SKM-1 (cell line): ENCODE data around the gene MSN.

Experiments used
- DNase-seq: peaks from one replicate; lab custom pipeline; 2025; ENCODE audit not compliant: unreplicated experiment; lab: John Stamatoyannopoulos, UW

MSN gene

GRCh38 chrX:65673857-65674203 lies 6.4 kb downstream of the MSN start:
- no peak for DNase-seq

DNA sequence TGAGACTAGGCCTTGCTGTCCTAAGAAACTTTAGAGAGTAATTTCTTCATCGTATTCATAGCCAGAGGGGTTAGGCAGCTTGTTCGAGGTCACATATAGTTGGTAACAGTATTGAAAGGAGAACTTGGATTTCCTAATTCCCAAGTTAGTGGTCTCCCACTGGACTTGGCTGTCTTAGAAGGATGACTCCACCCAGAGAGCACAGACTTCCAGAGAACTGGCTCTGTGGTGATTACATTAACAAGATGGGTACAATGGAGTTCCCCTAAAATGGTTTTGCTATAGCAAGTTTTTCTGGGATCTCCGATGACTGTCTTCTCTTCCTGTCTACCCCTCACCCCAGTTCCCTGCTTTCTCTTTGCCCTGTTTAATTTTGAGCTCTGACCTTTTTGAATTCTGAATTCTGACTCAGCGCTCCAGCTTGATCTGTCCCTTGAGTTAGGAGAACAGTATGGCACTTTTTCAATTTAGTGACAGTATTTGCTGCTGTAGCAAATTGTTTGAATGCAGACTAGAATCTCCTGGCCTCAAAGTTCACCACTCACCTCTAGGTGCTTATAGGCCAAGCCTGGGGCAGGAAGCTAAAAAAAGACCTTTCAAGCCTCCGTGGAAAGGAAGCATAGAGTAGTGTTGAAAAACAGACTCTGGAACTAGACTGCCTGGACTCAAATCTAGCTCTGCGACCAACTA lies 6.9 kb downstream of the MSN start:
- no peak for DNase-seq

DNA sequence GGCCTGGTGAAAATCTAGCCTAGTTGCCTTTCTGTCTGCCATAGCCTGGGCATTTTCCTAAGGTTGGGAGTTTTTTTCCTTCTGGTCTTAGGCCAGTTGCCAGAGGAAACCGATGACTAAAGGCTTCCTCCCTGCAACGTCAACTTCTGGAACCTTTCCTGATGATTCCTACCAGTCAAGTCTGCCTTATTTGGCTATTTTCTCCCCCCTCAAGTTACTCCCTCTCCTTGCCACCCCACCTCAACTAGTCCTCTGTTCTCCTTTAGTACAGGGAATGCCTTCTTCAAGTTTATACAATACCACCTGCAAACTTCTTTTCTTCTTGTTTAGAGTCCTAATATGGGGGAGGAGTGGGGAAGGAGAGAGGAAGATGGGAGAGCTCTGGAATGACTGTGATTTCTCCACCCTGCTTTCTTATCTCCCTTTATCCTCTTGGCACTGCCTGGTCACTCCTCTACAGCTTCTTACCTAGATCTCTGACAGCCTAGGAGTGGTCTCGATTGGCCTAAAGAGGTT lies 10.6 kb downstream of the MSN start:
- no peak for DNase-seq

DNA sequence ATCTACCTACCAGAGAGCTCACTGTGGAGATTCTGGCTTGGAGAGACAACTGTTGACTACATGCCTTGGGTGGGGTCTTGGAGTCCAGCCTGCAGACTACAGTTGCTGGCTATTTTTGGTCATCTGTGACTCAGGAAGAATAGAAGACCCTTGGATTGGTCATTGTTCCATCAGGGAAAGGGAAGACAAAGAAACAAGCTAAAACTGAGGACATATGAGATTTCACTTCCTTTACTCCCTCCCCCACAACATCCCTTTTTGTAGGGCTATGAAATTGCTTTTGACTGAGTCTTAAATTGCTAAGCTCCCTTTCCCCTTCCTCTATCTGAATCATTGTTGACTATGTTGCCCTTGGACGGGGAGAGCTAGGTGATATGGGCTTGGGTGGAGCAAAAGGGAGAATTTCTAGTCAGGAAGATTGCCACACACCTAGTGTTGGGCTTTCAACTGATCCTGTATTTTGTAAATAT lies 11.7 kb downstream of the MSN start:
- peak; percentile 5 for DNase-seq

- no peak for DNase-seq
Measured at GRCh38 chrX:65681810-65682209, 14.4 kb downstream of the MSN start.

GRCh38 chrX:65685112-65685511 lies 17.7 kb downstream of the MSN start:
- DNase-seq, result no peak

- DNase-seq, result no peak
Measured at GRCh38 chrX:65686236-65686635, 18.8 kb downstream of the MSN start.

DNA sequence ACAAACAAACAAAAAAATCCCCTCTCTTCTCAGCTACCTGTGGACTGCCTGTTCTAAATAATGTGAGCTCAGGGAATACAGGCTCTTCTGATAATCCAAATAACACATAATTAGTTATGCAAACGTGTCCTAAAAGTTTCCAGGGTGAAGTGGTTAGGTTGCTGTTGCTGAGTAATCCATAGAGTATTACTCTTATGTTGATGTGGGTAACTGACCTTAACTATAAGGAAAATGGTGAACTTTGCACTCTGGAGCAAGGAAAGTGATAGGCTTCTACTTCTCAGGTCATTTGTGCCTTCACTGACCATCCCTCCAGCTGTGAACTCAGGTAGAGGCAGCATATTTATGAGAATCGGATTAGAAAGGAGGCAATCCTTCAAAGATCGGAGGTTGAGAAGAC lies 19.9 kb downstream of the MSN start:
- DNase-seq, result no peak

DNA sequence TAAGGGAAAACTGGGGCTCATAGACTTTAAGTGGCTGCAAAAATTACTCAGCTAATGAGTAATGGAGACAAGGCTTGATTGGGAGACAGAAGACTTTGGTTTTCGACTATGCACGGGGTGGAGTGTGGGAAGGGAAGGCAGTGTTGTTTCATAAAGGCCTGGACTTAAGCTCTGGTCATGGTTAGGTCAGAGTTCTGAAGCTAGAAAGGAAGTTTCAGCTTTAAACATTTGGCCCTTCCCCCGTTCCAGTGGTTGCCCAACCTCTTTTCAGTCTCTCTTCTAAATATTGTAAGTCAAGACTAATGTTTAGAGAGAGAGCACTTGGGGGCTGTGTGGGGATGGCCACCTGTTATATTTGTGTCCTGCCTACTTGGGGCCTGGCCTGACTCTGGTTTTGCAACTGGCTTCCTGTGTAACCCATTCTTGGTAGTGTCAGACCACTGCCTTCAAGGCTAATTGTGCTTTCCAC lies 21.0 kb downstream of the MSN start:
- peak; percentile 5 for DNase-seq

DNA sequence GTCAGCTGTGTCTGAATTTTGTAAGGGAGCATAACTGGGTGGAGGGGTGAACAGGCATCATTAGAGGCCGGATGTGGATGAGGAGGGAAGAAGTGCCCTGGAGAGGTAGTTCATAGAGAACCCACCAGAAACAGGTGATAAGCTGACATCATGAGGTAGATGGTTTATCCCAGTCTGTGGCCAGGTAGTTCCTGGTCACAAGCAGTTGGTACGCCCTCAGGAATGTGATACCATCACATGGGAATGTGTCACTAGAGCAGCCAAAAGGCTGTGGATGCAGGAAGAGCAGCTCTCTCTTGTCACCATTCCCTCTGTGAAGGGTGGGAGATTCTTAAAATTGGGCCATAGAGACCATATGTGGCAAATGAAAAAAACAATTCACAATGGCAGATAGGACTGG lies 21.9 kb downstream of the MSN start:
- no peak for DNase-seq

DNA sequence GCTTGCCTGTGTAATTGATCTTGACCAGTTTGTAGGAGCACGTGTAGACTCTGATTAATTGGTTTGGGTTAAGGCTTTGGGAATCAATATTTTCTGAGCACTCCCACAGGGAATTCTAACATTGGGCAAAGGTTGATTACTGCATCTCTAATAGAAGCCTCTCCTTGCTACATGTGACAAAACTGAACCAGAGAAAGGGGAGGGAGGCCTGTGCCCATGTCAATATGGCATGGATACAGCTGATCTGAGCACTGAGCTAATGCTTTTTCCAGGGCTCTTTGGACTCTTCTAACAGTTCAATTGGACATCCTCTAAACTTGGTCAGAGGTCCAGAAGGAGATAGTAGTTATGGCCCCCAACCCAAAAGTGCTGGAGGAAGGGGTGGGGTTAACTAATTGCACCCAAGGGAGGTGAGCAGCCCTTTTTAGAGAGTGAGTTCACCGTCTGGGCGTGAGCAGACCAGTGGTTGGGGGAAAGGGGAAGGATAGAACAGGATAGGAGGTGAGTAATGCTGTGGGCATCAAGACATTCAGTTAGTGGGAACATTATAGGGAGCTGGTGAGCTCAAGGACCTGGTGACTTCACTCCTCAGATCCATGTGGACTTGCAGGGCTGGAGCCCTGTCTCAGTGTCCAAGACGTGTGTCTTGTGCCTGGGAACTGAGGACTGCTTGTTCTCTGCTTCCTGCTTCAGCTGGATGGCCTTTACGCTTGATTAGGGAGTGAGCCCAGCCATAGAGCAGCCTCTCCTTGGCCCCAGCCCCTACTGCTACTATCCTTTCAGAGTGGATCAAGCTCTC lies 22.8 kb downstream of the MSN start:
- no peak for DNase-seq

- no peak for DNase-seq
Measured at GRCh38 chrX:65695849-65696449, 28.5 kb downstream of the MSN start.

GRCh38 chrX:65696613-65697012 lies 29.2 kb downstream of the MSN start:
- no peak for DNase-seq

DNA sequence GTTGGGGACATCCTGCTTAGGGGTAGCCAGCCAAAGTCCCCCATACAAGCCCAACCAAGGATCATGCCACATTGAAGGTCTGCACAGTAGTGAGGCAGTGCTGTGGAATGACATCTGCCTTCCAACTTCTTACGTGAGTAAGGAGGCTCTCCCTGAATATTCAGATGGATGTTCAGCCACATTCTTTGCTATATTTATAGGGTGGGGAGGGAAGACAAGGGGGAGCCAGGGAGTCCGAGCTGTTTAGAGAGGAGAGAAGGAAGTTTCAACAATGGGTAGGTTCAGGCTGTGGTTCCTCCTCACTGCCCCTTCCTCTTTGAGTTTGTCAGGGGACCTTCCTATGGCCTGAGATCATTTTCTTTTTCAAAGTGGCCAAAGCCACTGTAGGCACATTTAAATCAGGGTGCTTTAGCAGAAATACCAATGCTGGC lies 29.8 kb downstream of the MSN start:
- DNase-seq, result peak; percentile 6

- peak; percentile 65 for DNase-seq
Measured at GRCh38 chrX:65697915-65698796, 30.7 kb downstream of the MSN start.

- DNase-seq, result no peak
Measured at GRCh38 chrX:65702956-65703355, 35.5 kb downstream of the MSN start.

- no peak for DNase-seq
Measured at GRCh38 chrX:65705439-65705838, 38.0 kb downstream of the MSN start.

GRCh38 chrX:65706041-65706828 lies 38.8 kb downstream of the MSN start:
- no peak for DNase-seq

DNA sequence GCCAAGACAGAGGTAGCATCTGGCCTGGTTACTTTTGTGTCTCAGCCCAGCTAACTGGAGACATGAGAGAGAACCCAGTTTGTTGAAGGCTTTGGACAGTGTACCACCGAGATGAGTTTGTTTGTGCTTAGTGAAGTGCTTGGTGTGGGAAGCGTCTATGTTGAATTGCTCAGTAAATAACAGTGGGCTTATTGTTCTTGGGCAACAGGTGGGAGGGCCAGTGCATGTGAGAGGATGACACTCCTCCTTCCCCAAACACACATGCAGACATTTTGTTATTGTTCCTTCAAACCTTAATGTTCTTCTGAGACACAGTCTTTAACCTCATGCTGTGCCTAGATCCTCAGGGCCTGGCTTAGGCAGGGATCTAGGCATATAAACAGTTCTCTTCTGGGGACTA lies 39.7 kb downstream of the MSN start:
- no peak for DNase-seq
